NCI-H146 (cell line): ENCODE results near the gene MROH2A.

Experiments
- DNase-seq: peaks from one replicate; lab custom pipeline; 2025; lab: John Stamatoyannopoulos, UW

Gene MROH2A

DNA sequence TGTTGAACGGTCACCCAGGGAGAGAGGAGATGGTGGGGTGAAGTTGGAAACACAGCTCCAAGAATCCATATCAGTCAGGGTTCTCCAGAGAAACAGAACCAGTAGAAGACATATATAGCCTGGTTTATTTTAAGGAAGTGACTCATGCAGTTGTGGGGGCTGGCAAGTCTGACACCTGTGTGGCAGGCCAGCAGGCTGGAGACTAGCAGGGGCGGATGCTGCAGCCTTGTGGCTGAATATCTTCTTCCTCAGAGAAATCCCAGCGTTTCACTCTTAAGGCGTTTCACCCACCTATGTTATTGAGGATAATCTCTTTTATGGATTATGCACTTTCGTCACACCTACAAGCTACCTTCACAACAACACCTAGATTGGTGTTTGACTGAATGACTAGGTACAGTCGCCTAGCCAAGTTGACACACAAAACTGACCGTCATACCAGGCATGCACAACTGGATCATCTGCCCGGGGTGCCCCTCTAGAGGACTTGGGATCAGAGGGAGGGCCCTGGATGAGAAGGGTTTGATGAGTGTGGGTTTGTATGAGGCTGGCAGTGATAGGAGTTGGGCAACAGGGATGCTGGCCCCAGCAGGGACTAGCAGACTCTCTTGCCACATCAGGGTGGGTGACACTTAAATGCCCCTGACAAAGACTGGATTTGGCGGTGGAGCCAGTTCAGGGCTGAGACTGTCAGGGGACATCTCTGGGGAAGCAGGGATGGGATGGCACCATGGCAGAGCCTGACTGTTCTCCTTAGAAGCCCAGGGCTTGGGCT lies 23.4 kb downstream of the MROH2A start:
- DNase-seq = no peak

GRCh38 chr2:233802132-233802815 lies 24.1 kb downstream of the MROH2A start:
- no peak for DNase-seq

GRCh38 chr2:233803292-233803911 lies 25.3 kb downstream of the MROH2A start:
- DNase-seq = no peak

DNA sequence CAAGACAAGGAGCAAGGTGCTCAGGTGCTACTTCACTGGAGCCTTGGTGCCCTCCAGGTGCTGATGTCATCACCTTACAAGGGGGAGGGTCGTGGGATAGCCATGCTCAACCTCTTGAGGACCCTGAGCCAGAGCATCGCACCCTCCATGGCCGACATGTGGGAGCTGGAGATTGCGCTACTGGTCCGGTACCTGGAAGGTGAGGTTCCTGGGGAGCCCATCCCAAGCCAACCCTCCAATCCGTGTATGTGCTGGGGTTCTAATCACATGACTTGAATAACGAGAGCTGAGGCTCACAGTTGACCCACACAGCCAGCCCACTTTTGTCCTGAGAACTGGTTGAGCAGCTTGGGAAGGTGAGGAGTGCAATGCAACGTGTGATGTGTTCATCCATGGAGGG lies 25.9 kb downstream of the MROH2A start:
- no peak for DNase-seq

- DNase-seq = no peak
Measured at GRCh38 chr2:233807215-233807865, 29.2 kb downstream of the MROH2A start.

DNA sequence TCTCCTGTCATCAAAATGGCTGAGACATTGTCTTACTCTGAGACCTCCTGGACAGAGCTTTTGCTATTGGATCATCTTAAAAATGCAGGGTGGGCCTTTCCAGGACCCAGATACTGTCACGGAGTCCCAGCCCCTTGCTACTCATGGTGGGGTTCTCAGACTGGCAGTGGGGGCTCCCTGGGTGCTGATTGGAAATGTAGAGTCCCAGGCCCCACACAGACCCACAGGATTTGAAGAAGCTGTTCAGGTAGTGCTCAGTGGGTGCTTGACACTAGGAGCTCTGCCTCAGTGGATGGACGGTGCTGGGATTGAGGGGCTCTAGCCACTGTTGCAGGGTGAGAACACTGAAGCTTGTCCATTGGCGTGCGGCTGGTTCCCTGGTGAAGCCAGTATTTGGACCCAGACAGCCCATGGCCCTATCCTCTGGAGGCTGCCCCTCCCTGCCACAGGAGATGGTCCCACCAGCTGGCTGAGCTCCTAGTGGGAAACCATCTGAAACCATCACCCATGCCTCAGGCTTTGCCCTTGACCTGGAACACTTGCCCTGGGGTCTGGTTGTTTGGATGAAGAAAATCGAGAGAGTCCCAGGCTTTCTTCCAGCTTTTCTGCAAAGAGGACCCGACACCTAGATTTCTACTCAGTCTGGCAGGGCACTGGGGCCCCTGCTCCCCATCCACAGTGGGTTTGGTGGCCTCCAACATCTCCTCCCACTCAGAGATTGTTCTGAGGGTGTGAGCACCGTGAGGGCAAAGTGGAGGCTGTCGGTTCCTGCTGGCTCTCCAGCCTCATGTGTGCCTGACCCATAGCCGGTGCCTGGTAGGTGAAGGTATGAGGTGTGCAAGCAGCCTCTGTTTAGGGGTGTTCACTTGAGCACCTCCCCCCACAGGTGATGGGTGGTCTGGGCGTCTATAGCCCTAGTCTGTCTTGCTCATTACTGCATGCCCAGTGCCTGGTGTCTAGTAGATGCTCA lies 30.1 kb downstream of the MROH2A start:
- no peak for DNase-seq

GRCh38 chr2:233810385-233810784 lies 32.3 kb downstream of the MROH2A start:
- DNase-seq = no peak

DNA sequence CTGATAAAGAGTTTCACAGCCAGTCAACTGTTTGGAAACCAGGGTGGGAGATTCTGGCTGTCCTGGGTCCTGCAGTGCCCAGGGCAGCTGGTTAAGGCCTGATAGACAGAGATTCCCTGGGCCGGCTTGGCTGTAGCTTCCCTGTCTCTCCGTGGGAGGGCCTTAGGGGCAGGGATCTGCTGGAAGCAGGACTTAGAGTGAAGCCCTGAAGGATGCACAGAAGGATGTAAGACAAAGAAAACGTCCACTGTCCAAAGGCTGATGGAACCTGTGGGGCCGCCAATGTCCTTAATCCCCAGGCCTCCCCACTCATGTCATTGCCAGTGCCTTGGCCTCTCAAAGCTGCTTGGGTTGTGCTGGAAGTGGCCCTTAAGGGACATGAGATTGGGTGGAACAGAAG lies 33.0 kb downstream of the MROH2A start:
- DNase-seq = no peak

GRCh38 chr2:233811732-233812131 lies 33.6 kb downstream of the MROH2A start:
- no peak for DNase-seq

- DNase-seq = no peak
Measured at GRCh38 chr2:233813236-233814055, 35.3 kb downstream of the MROH2A start.

- DNase-seq = no peak
Measured at GRCh38 chr2:233814056-233814835, 36.1 kb downstream of the MROH2A start.

GRCh38 chr2:233815861-233816260 lies 37.7 kb downstream of the MROH2A start:
- no peak for DNase-seq

- no peak for DNase-seq
Measured at GRCh38 chr2:233816334-233816733, 38.2 kb downstream of the MROH2A start.

GRCh38 chr2:233816771-233817170 lies 38.6 kb downstream of the MROH2A start:
- DNase-seq = no peak

GRCh38 chr2:233817361-233817911 lies 39.3 kb downstream of the MROH2A start:
- no peak for DNase-seq

- DNase-seq = no peak
Measured at GRCh38 chr2:233817995-233818638, 40.0 kb downstream of the MROH2A start.

DNA sequence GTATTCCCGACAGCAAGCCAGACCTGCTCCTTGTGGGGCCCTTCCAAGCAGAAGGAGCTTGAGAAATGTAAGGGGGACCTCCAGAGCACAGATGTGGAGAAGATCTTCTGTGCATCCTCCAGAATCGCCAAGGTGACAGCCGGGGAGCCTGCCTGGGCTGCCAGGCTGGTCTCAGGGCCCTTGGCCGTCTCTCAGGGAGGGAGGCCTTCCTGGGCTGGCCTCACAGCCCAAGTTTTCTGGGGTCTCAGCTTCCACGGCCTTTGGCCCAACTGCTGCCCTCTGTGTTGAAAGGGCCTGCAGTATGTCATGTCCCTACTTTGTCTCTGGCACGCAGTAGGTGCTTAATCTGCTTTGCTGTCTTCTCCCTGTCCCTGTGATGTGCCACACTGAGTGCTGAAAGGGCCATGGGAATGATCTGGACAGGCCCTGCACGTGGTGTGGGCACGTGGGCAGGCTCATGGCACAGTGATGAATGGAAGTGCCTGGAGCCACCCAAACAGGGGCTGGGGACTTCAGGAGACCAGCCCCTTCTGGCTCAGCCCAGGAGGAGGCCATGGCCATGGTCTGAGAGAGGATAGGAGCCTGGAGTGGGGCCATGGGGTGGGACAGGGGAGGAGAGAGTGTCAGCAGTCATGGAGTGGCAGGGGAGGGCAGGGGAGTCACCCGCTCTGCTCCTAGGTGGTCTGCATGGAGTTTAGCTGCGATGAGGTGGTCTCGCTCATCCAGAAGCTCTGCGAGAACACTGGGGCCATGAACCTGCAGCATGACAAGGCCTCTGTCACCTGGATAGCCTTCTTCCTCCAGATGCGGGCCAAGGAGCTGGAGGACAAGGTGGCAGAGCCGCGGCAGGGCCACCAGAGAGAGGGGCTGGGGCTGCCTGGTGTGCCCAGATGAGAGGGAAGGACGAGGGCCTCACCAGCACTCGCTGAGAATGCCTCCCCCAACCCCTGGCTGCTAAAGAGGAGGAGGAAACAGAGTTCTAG lies 40.8 kb downstream of the MROH2A start:
- DNase-seq = no peak
